OCI-LY7 (cell line): ENCODE data around the gene ANKZF1.

Source experiments
- CTCF ChIP-seq: fragments of 200-600 bp; sonication (generic); conservative IDR thresholded peaks from 2 replicates; pipeline ENCODE4 v1.5.1; 2014; ENCODE audit warnings: mild to moderate bottlenecking, antibody characterized with exemption, low read length, moderate library complexity, mixed read lengths
- EZH2phosphoT487 ChIP-seq: fragments of 200-600 bp; sonication (generic); IDR thresholded peaks from 2 replicates; pipeline ENCODE4 v1.6.1; 2018; ENCODE audit warnings: low read depth, borderline replicate concordance, mild to moderate bottlenecking, mixed run types, antibody characterized with exemption, low read length, moderate library complexity, mixed read lengths

- TF ChIP-seq CTCF (no peak), EZH2phosphoT487 (no peak)
Measured at GRCh38 chr2:219279151-219279915, 49.7 kb downstream of the ANKZF1 start, which contains the start of gene DNAJB2.
